IPS-11a (cell line): ENCODE data around the gene HEYL.
"Not testable (repeated sequence)": the region's sequence is repeated elsewhere in the genome, so short reads cannot be mapped to it uniquely, and the experiment has no call there.

ENCODE experiments used
- H3K4me3 ChIP-seq: one replicate; pipeline ENCODE4 v1.5.1; 2013; ENCODE audit warnings: low read depth, low read length, control low read depth

HEYL gene

DNA sequence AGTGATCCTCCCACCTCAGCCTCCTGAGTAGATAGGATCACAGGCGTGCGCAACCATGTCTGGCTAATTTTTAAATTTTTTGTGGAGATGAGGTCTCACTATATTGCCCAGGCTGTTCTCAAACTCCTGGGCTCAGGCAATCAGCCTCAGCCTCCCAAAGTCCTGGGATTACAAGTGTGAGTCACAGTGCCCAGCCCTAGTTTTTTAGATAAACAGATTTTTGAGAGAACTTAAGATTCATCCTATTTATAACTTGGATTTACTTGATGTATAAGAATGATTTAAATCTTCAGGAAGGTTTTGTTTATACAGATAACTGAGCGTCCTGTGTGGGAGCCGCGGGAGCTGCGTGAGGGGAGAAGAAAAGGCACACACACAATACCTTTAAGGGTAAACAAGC, 26.2 kb downstream of the HEYL start:
- H3K4me3 ChIP-seq = no peak overlapping the region

DNA sequence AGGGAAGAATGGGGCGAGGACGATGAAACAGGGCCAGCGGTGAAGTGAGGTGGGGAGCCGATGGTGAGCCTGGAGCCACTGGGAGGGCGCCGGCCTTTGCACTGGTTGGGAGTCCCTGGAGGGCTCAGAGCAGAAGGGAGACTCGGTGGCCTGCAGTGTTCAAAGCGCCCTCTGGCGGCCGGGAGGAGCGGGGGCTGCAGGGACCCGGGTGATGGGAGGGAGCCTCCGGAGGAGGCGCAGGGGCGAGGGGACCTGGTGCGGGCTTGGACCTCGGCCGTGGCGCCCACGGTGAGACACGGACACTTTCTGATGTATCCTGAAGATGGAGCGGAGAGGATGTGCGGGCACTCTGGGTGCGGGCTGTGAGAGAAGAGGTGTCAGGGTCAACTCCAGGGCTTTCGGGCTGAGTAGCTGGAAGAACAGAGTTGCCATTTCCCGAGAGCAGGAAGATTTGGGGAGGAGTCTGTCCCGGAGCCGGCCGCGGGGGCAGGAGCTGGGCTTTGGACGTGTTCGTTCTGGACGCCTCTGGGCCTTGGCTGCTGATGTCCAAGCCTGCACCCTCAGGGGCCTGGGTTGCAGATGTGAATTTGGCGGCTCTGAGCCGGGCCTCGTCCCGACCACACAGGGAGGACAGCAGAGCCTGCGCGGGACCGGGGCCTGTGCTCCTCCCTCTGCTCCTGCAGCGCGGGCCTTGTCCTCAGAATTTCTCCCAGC, 29.7 kb downstream of the HEYL start:
- H3K4me3 ChIP-seq = peak overlapping the region; percentile 42

DNA sequence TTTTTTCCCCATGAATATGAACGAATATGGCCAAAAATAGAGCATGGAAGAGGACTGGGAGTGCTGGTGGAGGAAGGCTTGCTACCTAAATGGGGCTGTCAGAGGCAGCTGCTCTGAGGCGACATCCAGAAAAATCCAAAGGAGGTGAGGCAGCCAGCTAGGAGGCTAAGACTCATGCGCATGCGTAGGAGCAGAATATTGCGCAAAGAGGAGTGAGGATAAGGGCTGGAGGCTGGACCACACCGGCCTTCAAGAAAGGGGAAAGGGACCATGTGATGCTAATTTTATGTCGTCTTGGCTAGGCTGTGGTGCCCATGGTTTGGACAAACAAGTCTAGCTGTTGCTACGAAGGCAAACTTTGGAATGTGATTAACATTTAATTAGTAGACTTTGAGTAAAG, 30.5 kb downstream of the HEYL start:
- no peak overlapping the region for H3K4me3 ChIP-seq

DNA sequence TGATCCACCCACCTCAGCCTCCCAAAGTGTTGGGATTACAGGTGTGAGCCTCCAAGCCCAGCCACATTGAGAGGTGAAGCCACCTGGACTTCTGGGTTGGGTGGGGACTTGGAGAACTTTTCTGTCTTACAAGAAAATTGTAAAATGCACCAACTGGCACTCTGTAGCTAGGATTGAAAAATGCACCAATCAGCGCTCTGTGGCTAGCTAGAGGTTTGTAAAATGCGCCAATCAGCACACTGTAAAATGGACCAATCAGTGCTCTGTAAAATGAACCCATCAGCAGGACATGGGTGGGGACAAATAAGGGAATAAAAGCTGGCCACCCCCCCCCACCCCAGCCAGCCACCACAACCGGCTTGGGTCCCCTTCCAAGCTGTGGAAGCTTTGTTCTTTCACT, 35.8 kb downstream of the HEYL start:
- not testable (repeated sequence) for H3K4me3 ChIP-seq

DNA sequence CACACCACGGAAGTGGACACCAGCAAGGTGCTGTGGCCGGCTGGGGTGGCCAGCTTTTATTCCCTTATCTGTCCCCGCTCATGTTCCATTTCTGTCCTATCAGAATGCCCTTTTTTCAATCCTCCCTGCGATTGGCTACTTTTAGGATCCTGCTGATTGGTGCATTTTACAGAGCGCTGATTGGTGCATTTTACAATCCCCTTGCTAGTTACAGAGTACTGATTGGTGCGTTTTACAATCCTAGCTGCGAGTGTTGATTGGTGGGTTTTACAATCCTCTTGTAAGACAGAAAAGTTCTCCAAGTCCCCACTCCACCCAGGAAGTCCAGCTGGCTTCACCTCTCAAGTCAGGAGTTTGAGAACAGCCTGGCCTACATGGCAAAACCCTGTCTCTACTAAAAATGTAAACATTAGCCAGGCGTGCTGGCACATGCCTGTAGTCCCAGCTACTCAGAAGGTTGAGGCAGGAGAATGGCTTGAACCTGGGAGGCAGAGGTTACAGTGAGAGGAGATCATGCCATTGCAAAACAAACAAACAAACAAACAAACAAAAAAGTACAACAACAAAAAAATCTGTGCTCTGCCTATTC, 37.7 kb downstream of the HEYL start:
- not testable (repeated sequence) for H3K4me3 ChIP-seq

DNA sequence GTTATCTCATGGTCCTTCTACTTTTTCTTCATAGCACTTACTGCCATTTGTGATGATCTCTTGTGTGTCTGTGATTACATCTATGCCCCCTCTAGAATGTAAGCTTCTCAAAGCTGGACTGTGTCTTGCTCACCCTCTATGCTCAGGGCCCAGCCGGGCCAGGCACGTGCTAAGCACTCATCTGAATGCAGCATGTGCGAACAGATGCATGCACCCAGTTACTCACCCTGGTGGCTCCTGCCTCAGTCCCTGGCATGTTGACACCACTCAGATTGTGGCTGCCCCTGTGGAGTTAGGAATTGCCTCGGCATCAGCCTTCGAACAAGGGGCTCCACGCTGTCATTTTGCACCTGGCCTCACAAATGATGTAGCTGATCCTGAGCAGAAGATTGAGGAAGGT, 43.3 kb downstream of the HEYL start:
- H3K4me3 ChIP-seq = no peak overlapping the region

DNA sequence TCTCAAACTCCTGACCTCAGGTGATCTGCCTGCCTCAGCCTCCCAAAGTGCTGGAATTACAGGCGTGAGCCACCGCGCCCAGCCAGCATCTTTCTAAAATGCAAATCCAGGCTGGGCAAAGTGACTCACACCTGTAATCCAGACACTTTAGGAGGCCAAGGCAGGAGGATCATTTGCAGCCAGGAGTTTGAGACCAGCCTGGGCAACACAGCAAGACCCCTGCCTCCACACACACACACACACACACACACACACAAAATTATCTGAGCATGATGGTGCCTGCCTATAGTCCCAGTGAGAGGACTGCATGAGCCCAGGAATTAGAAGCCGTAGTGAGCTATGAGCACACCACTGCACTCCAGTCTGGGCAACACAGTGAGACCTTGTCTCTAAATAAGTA, 46.1 kb downstream of the HEYL start:
- H3K4me3 ChIP-seq = no peak overlapping the region

DNA sequence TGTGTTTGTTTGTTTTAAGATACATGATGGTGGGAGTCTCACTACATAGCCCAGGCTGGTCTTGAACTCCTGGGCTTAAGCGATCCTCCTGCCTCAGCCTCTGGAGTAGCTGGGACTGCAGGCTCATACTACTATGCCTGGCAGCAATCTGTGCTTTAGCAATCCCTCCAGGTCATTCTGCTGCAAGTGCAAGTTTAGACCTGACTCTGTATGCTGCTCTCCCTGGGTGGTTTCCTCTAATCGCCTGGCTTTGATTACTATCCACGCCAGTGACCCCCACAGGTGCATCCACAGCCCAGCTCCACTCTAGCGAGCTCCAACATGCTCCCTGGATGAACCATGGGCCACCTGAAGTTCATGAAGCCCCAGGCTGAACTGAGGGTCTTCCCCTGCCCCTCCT, 47.4 kb downstream of the HEYL start:
- no peak overlapping the region for H3K4me3 ChIP-seq

DNA sequence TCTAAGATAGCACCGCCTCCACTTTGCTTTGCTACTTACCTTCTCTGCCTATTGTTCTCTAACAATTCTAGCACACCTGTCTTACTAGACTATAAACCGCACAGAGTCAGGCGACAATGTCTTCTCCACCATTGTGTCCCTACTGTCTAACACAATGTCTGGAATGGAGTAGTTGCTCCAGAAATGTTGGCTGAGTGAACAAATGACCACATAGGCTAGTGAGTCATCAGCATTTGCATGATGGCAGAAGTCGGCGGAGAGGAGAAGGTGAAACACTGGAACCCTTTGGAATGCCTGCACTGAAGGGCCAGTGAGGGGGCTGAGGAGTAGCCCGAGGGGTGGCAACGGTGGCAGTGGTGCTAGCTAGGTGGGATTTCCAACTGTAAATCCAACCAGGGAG, 48.9 kb downstream of the HEYL start:
- H3K4me3 ChIP-seq = no peak overlapping the region

DNA sequence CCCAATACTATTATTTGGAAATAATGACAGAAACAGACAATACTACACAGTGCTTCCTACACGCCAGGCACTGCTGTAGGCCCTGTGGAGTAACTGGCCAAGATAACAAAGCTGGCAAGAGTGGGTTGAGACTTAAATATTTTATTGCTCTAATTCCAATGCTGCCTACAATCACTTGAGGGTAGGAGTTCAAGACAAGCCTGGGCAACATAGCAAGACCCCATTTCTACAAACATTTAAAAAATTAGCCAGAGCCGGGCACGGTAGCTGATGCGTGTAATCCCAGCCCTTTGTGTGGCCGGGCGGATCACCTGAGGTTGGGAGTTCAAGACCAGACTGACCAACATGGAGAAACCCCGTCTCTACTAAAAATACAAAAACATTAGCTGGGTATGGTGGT, 53.5 kb downstream of the HEYL start:
- no peak overlapping the region for H3K4me3 ChIP-seq

DNA sequence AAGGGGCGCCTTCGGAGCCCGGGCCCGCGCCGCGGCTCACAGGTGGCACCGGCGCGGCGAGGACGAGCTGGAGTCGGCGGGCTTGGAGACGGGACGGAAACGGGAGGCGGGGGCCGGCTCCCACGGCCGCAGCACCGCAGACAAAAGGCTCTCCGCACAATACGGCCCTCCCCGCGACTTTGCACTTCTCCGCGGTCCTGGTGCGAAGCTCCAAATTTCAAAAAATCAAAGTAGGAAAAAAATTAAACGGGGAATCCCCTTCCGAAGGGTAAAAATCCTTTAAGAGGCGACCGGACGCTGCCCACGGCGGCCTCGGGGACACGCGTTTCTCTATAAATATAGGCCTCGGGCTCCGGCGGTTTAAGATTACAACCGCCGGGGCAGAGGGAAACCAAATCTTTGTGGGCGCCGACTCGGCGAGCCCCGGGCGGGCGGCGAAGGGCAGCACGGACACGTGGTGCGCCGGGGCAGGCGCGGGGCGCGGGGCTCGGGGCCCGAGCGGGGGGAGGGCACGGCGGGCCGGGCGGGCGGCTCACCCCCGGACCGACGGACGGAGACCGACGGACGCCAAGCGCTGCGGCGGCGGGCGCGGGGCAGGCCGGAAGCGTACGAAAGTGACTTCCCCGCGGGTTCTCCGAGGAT, 63.3 kb downstream of the HEYL start:
- H3K4me3 ChIP-seq = peak overlapping the region; percentile 78

DNA sequence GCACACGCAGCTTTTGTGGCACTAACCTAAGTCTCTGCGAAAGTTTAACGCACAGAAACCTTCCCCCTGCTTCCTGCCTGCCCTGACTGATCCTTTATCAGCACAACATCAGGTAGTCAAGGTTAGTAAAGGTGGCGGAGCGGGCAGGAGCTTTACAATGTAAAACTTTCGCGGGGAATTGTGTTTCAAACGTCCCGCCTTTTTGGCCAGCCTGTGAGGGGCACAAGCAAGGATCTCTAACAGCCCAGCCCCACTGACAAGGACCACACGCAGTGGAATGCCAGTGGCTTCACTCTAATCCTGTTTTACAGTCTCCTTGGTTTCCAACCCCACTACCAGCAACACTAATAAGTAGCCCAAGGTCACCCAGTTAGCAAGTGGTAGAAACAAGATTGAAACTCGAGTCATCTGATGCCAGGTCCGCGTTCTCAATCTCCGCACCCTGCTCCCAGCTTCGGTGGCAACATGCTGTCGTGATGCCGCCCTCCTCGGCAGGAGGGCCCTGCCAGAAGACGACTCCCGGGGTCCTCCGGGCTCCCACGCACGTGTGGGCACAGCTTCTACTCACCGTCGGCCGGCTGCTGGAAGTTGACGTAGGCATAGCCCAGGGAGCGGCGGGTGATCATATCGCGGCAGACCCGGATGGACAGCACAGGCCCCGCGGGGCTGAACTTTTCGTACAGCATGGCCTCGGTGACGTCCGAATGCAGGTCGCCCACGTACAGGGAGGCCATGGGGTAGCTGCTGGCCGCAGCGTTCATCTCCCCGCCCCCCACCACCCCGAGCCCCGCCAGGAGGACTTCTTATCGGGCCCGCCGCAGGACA, 64.0 kb downstream of the HEYL start:
- H3K4me3 ChIP-seq = peak overlapping the region; percentile 78

DNA sequence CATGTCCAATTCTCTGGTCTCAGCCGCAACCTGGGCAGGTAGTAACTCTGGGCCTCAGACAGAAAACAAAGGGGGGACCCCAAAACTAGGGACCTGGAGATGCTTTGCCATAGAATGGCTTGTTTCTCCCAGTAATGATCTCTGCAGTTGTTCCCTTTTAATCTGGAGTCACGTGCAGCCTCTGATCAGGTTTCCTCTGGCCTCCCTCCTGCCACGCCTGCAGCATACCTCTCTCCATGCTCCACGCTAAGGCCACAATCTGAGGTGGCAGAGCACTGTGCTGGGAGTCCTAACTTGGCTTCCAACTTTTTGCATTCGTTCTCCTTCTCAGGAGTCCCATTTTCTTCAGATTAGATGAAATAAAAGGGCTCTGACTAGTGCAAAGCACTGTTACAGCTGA, 64.8 kb downstream of the HEYL start:
- peak overlapping the region; percentile 78 for H3K4me3 ChIP-seq
